Measurements from ENCODE around the gene FIGLA.

The FIGLA gene

DNA sequence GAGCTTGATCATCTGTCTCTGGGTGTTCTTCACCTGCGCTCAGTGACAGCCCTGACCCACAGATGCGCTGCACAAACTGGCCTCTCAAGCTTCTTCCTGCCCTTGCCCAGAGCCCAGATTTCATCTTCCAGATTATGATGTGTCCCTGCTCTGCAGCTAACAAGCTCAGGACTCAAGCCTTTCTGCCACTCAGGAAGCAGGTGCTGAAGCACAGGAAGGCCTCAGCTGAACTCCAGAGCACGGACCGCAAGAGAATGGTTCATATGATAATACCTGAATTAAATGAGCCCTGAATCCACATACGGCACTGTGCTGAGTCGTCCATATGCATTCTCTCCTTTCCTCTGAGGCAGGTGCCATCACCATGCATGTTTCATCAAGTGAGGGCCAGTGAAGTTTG is 41.4 kb upstream of the FIGLA start:
- H3K27ac ChIP-seq = no peak overlapping the region
- TF ChIP-seq, protein P1, sequence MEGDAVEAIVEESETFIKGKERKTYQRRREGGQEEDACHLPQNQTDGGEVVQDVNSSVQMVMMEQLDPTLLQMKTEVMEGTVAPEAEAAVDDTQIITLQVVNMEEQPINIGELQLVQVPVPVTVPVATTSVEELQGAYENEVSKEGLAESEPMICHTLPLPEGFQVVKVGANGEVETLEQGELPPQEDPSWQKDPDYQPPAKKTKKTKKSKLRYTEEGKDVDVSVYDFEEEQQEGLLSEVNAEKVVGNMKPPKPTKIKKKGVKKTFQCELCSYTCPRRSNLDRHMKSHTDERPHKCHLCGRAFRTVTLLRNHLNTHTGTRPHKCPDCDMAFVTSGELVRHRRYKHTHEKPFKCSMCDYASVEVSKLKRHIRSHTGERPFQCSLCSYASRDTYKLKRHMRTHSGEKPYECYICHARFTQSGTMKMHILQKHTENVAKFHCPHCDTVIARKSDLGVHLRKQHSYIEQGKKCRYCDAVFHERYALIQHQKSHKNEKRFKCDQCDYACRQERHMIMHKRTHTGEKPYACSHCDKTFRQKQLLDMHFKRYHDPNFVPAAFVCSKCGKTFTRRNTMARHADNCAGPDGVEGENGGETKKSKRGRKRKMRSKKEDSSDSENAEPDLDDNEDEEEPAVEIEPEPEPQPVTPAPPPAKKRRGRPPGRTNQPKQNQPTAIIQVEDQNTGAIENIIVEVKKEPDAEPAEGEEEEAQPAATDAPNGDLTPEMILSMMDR (conservative IDR thresholded peaks at IDR 0.05) = no peak
- TF ChIP-seq ZFX (IDR thresholded peaks at IDR 0.05) = no peak

DNA sequence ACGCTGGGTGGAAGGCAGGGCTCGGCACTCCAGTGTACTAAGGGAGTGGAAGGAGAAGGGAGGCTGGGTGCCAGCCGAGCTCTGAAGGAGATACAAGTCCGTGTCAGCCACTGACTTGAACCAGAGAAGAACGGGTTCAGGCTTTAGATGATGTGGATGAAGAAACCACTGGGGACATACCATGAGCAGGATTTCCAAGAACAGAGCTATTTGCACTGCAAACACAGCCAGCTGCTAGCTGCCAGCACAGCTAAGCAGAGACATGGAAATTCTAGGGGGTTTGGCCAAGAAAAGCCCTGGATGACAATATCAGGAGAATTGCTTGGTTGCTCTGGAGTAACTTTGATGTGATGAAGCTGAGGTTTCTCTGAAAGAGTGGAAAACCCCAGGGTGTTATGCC is 39.9 kb upstream of the FIGLA start:
- H3K27ac ChIP-seq = no peak overlapping the region
- TF ChIP-seq, protein P1 (conservative IDR thresholded peaks at IDR 0.05) = no peak
- no peak for TF ChIP-seq ZFX (IDR thresholded peaks at IDR 0.05)

DNA sequence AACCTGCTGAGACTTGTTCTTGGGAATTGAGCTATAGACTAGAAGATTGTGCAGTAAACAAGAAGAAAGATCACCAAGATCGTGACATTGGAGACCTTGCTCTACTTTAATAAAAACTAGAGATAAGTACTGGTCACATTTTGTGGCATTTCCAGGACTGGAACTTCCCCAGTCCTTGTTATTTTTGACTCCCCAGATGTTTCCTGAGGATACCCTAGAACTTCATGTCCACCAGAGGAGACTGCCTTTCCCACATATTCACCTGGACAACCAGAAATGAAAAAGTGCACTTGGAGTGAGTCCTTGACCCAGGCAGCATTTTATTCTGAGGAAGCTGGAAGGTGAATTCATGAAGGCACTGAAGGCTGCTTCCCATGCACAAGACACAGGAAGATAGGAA is 39.5 kb upstream of the FIGLA start:
- TF ChIP-seq, protein P1 (conservative IDR thresholded peaks at IDR 0.05) = no peak
- no peak for TF ChIP-seq ZFX (IDR thresholded peaks at IDR 0.05)
- no peak overlapping the region for H3K27ac ChIP-seq

DNA sequence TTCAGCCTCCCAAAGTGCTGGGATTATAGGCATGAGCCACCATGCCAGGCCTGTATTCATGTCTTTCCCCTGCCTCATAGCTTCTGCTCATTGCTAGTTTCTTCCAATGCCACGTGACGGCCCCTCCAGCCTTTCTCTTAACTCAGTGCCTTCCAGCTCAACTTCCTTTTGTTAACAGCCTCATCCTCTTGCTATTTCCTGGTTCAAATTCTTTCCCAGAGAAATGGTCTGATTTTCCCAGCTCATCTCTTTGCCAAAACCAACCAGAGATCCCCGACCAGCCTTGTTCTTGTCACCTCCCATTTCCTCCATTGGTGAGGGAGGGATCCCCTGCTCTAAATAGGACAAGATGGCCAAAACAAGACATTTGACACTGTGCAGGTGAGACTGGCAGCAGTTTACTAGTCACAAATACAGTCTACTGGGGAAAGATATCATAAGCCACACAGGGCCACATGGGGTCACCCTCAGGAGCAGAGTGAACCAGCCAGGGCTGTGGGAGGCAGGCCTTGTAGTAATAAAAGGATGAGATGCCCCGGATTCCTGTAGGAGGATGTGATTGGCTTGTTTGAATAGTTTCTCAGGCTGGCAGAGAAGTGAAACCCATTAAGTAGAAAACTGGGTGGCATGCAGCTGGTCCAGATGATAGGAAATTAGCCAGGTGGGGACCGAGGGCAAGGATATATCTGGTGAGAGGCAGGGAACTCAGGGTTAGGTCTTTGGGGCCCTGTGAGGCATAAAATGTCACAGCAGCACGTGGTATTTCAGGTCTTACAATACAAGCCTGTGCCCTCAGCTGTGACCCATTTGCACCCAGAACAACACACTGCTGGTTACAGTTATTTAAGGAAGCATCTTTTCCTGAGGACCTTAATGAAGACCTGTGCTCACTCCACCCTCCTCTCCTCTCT is 38.7 kb upstream of the FIGLA start:
- no peak overlapping the region for H3K27ac ChIP-seq
- TF ChIP-seq, protein P1 (conservative IDR thresholded peaks at IDR 0.05) = no peak
- TF ChIP-seq ZFX (IDR thresholded peaks at IDR 0.05) = no peak

DNA sequence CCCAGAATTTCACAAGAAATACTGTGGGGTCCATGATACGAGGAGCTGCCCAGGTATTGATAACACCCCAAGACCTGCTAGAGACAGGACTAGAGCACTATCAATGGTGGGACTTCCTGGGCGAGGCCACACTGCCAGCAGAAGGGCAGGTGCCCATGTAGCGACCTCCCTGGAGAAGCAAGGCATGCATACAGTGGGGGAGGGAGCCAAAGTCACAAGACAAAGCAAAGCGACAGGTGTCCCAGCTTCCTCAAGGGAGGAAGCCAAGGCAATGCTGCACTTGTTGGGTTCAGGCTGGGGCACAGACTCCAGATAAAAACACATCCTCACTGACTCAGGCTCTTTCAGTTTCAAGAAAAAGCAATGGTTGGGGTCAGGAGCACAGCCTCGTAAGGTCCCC is 37.7 kb upstream of the FIGLA start:
- H3K27ac ChIP-seq = no peak overlapping the region
- TF ChIP-seq, protein P1 (conservative IDR thresholded peaks at IDR 0.05) = no peak
- TF ChIP-seq ZFX (IDR thresholded peaks at IDR 0.05) = no peak

DNA sequence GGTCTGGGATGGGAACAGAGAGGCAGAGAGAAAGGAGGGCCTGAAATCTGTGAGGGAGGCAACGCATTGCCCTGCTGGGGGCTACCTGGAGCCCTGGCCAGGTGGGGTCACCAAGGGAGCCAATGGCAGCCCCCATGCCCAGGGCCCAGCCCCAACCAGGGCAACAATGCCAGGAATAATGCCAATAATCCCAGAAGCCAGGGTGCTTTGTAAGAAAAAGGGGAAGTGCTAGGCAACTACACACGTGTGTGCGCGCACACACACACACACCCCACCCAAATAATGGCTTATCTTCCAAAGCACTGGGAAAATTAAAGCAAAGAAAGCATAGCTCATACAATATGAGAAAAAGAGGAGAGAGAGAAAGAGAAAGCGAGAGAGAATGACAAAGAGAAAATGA is 36.9 kb upstream of the FIGLA start:
- no peak overlapping the region for H3K27ac ChIP-seq
- no peak for TF ChIP-seq ZFX (IDR thresholded peaks at IDR 0.05)
- TF ChIP-seq, protein P1 (conservative IDR thresholded peaks at IDR 0.05) = no peak

DNA sequence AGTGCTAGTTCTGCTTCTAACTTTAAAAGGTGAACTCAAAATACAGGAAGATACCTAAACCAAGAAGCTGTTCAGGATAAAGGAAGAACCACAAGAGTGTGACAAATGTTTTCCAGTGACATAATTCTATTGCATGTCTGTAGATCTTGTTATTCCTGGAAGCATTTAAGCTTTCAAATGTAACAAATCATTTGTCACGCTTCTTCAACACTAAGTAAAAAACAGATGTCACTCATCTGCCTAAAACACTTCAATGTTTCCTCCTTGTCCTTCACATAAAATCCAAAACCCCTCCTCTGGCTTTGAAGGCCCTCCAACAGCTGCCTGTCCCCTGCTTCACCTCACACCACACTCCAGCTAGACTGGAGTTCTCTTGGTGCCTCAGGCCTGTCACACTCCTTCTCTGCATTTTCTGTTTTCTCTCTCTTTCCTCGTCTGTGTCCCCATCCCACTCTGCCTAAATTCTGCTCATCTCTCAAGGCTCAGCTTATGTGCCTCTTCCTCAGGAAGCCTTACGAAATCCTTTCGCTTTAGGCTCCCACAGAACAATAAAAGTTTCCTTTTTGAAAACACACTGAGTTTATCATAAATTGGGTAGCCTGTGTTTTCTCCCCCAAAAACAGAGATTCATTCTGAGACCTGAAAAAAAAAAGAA is 36.4 kb upstream of the FIGLA start:
- TF ChIP-seq, protein P1 (conservative IDR thresholded peaks at IDR 0.05) = no peak
- no peak for TF ChIP-seq ZFX (IDR thresholded peaks at IDR 0.05)
- no peak overlapping the region for H3K27ac ChIP-seq

Measured in C4-2B (cell line).